ENCODE results near the gene ZNG1A. TPM values are rescaled to one million over a fixed set of nuclear protein-coding genes. Genes with fewer than 3 reads are reported as not detected.
"Not testable (repeated sequence)": the region's sequence is repeated elsewhere in the genome, so short reads cannot be mapped to it uniquely, and the experiment has no call there.

ZNG1A gene
- 10 to 100 TPM; 22.6 to 23.2 TPM for total RNA-seq

- H3K27me3 ChIP-seq; intact Hi-C loops (cut with DNase I); H3K4me3 ChIP-seq; DNase-seq; H3K9me3 ChIP-seq; H3K36me3 ChIP-seq; H3K4me1 ChIP-seq; H3K27ac ChIP-seq: not testable (repeated sequence)
- peak within 1 kb of the TSS in 1 of 2 donors; percentile 43 for H3K9ac ChIP-seq (ENCODE audit: low read depth in 2 of 2, low read length in 2 of 2)
These were observed at the start of gene ZNG1A for GRCh38 chr9:178970-179383. Gene ZNG1A, minus strand, starts transcription at chr9:179056. Its CDS starts 87 bp downstream, at chr9:178969.

GRCh38 chr9:227860-228259 lies 49.0 kb upstream of the ZNG1A start:
- Histone ChIP-seq H3K9ac (ENCODE audit: low read depth in 2 of 2, low read length in 2 of 2) (no peak overlapping the region), H3K27ac (no peak overlapping the region), H3K27me3 (no peaks in the 10 kb centered on the region), H3K36me3 (no peaks in the 10 kb centered on the region), H3K4me1 (no peaks in the 10 kb centered on the region), H3K4me3 (no peak overlapping the region), H3K9me3 (no peaks in the 10 kb centered on the region)
- intact Hi-C loops (cut with DNase I): no loop called here
- DNase-seq: no peak
- no peak for TF ChIP-seq CTCF (IDR thresholded peaks at IDR 0.05)

- intact Hi-C loops (cut with DNase I): no loop called here
- DNase-seq: no peak
- Histone ChIP-seq H3K36me3 (no peaks in the 10 kb centered on the region), H3K27me3 (no peaks in the 10 kb centered on the region), H3K9me3 (no peaks in the 10 kb centered on the region), H3K27ac (peak overlapping the region; percentile 18), H3K4me3 (no peak overlapping the region), H3K9ac (ENCODE audit: low read depth in 2 of 2, low read length in 2 of 2) (no peak overlapping the region), H3K4me1 (no peaks in the 10 kb centered on the region)
- TF ChIP-seq CTCF (IDR thresholded peaks at IDR 0.05): no peak
These were observed 46.0 kb upstream of the ZNG1A start for GRCh38 chr9:224582-225520.

DNA sequence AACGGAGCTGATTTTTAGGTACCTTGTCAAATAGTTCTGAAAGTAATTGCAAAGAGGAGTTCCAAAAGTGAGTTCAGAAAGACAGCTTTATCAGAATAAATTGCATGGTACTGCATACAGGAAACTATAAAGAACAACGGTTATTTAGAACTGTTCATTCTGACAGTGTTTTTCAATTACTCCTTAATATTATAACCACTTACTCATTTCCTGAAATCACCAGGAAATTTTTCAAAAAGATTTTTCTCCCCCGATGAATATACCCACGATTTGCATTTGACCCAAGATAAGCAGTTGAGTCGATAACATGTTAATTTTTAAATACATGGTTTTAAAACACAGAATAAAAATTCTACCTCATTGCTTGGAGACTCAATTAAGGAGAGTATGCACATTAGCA lies 45.2 kb upstream of the ZNG1A start:
- H3K4me3 ChIP-seq: no peak overlapping the region
- DNase-seq: no peak
- no peaks in the 10 kb centered on the region for H3K27me3 ChIP-seq
- intact Hi-C loops (cut with DNase I): no loop called here
- H3K9ac ChIP-seq (ENCODE audit: low read depth in 2 of 2, low read length in 2 of 2): no peak overlapping the region
- H3K4me1 ChIP-seq: no peaks in the 10 kb centered on the region
- H3K36me3 ChIP-seq: no peaks in the 10 kb centered on the region
- no peak for TF ChIP-seq CTCF (IDR thresholded peaks at IDR 0.05)
- no peak overlapping the region for H3K27ac ChIP-seq
- H3K9me3 ChIP-seq: no peaks in the 10 kb centered on the region

GRCh38 chr9:223152-223551 lies 44.3 kb upstream of the ZNG1A start:
- DNase-seq: no peak
- Histone ChIP-seq H3K27me3 (no peaks in the 10 kb centered on the region), H3K27ac (no peak overlapping the region), H3K9ac (ENCODE audit: low read depth in 2 of 2, low read length in 2 of 2) (no peak overlapping the region), H3K4me3 (no peak overlapping the region), H3K4me1 (no peaks in the 10 kb centered on the region), H3K36me3 (no peaks in the 10 kb centered on the region), H3K9me3 (no peaks in the 10 kb centered on the region)
- TF ChIP-seq CTCF (IDR thresholded peaks at IDR 0.05): no peak
- intact Hi-C loops (cut with DNase I): no loop called here

All from colonic mucosa (tissue), 4 donors.